H1 (cell line): ENCODE data around the gene TRPV6. TPM values are rescaled to one million over a fixed set of nuclear protein-coding genes. Genes with fewer than 3 reads are reported as not detected.

ENCODE experiments used
- JUN ChIP-seq: IDR thresholded peaks from 2 replicates; pipeline ENCODE4 v1.6.1; 2011; ENCODE audit warnings: low read depth, mild to moderate bottlenecking, improper control_type of control experiment, low read length
- POLR2A ChIP-seq, 2 experiments: IDR thresholded peaks; 1 replicate in 1 of 2; 2 replicates in 1 of 2; pipeline ENCODE4 v1.6.1; 2011; ENCODE audit warnings: low read depth in 2 of 2, low read length in 2 of 2, mild to moderate bottlenecking in 2 of 2; ENCODE audit errors: control extremely low read depth in 1 of 2
- TAF1 ChIP-seq: IDR thresholded peaks from 2 replicates; pipeline ENCODE4 v1.6.1; 2011; ENCODE audit warnings: mild to moderate bottlenecking, low read depth, low read length
- polyA plus RNA-seq, 7 experiments: library from polyadenylated mRNA; depleted of rRNA in 3 of 7; stranded (reverse) in 5 of 7; unstranded in 2 of 7; fragments of >200 nt in 5 of 7; fragments of 200-250 nt in 2 of 7; gene quantifications; 1 replicate in 5 of 7; 2 replicates in 1 of 7; 4 replicates in 1 of 7; pipeline versions ENCODE4 v1.2.1 to v1.2.3, GENCODE V29; 2011 to 2013; ENCODE audit warnings: missing spikeins in 2 of 7, mixed read lengths in 2 of 7
- total RNA-seq: library from RNA; stranded (reverse); fragmentation: NEBNext Ultra II Directional; extraction: Animal tissue kit (Norgen Biotek cat#: 25700); gene quantifications from 2 replicates; pipeline ENCODE4 v1.2.1, GENCODE V29; 2021

The TRPV6 gene
- total and polyA plus RNA-seq, 2 of the 8 experiments (the other 6 are each of a cell fraction or from before 2014, with no cell fraction given), result 0.52 to 1.1 TPM

DNA sequence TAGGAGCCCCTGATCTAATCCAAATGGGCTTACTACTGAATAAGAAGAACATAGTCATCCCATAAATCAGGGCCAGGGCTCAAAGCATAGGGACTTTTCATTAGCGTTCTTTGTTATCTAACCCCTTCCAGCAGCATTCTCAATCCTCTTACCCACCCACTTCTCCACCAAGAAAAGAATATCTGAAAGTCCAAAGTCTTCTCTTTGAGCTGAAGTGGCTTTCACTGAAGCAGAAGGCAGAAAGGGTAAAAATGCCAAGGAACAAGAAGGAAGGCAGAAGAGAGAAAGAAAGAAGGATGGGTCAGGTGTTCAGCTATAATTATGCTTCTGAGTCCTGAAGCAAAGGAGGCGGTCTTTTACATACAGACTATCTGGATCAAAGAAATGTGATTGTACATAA is 37.8 kb upstream of the TRPV6 start (continued):
- TF ChIP-seq TAF1 (no peak), POLR2A (IDR thresholded peaks at IDR 0.05; ENCODE audit: control extremely low read depth in 1 of 2, low read depth in 2 of 2, low read length in 2 of 2) (no peak), JUN (no peak)
